Stimulated activated CD4-positive, alpha-beta T cell treated with anti-CD3 and anti-CD28 coated beads, Interleukin-4, amount 100 ng/mL, for 4 hours (primary cell): ENCODE data around the gene NEDD9.

Source experiments
- DNase-seq, 2 experiments: peaks; one replicate each; pipeline ENCODE4 v3.0.0-alpha.2; 2020

NEDD9 gene

GRCh38 chr6:11232193-11232769 lies at the start of gene NEDD9:
TSS of gene NEDD9 (minus strand) at chr6:11232668. CDS start at chr6:11232515, 153 bp downstream.
- peak; percentile 88 to 96 for DNase-seq

- DNase-seq: no peak
These were observed 49.8 kb upstream of the NEDD9 start for GRCh38 chr6:11282245-11282644.

GRCh38 chr6:11280394-11280793 lies 47.9 kb upstream of the NEDD9 start:
- DNase-seq: no peak

GRCh38 chr6:11279284-11279689 lies 46.8 kb upstream of the NEDD9 start:
- no peak for DNase-seq

- no peak for DNase-seq
These were observed 45.7 kb upstream of the NEDD9 start for GRCh38 chr6:11278207-11278559.

DNA sequence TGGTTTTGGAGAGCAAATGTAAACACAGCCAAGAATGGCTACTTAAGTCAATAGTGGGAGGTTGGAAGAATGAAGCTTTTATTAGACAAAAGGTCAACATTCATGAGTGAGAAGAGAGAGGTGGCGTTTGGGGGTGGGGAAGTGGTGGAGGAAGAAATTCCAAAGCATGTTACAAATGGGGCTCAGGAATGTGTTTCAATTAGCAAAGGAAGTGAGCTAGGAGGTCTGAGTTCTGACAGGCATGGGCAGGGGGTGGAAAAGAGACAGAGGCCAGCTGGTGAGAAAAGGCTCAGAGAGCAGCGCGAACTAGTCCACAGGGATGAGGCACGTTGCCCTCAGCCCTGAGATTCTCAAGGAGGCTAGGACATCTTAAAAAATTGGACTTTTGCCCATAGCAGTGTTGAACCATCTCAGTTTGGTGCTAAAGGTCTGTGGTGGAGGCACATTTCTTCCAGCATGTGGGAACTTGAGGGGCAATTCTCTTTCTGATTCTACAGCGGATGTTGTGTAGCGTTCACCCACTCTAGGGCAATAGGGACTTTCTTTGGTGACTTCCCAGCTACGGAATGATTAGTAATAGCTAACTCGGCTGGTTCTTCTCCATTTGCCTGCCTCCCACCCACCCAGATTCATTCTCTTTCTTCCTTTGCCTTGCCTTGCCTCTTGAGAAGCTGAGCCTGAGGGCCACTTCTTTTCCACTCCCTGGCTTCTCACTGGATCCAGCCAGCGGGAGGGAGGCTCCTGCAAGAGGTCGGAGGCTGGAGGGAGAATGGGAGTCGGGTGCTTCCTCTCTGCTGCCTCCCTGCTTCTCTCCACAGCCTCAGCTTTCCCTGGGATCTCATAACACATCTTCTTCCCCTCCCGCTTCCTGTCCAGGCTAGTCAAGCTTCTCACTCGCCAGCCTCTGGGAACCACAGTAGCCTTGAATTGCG lies 45.1 kb upstream of the NEDD9 start:
- no peak for DNase-seq

DNA sequence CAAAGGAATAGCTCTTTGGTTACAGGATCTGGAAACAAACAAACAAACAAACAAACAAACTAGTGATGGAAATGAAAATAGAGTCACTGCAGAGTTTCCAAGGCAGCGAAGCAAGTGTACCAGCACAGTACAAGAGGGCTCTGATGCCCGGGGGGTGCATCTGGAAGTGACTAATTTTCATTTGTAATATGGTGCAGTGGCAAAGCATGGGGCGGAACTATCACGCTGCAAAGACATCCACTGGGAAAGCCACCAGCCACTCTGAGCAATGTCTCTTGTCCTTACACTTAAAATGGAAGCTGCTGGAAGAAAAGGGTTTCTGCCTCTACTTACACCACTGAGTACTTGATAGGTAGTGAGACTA lies 44.4 kb upstream of the NEDD9 start:
- no peak for DNase-seq

DNA sequence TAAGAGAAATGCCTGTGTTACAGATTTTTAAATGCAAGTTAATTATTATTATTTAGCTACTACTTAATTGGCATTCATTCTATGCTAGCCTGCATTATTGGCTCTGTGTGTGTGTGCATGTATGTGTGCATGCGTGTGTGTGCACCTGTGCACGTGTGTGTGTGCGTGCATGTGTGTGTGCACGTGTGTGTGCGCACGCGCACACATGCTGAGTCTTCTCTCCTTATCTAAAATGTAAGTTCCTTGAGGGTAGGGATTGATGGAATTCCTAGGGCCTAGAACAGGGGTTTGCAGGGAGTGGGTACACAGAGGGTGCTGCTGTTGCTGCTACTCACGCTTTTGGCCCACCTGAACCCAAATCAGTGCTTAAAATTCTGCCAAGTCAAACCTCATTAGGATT lies 43.8 kb upstream of the NEDD9 start:
- DNase-seq: no peak

DNA sequence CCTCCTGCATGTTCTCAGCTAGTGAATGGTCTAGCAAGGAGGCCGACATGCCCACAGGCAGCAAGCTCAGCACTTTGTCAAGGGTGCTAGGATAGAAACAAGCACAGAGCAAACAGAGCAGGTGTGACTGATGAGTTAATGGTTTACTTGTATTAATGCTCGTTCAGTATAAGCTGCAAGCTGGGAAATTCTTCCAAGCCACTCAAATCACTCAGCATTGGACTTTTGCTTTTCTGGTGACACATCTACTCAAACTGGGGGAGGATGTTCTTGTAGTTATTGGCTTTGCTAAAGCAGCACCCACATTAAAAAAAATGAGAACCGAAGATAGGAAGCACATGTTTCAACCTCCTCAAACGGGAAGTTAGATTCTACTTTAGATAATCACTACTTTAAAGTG lies 43.1 kb upstream of the NEDD9 start:
- DNase-seq: no peak

GRCh38 chr6:11273406-11274065 lies 41.1 kb upstream of the NEDD9 start:
- DNase-seq: no peak

DNA sequence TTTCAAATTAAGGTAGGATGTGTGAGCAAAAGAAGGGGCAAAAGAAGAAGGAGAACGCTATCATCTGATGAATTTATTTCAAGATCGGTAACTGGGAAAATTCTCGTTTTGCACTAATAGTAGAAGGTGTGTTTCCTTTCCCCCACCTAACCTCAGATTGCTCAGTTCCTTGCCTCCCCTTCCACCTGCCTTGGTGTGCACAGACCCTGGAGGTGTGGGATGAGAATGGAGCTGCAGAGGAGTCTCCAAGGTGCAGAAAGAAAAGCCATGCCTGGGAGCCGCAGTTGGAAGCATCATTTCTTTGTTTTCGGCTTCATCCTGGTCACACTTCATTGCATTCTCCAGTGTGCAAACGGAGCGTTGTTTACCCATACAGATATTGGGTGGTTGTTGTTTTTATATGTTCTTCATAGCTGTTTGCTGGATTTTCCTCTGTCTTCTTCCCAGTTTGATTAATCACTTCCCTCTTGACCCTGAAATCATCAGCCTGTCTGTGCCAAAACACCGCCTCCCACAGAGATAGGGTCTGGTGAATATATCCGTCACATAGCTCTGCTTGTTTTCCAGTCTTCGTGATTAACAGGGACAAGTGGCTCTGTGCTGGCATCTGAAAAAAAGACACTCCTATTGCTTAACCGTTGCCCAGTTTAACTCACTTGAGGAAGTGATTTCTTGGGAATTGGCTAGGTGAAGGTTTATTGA lies 40.2 kb upstream of the NEDD9 start:
- DNase-seq: no peak

DNA sequence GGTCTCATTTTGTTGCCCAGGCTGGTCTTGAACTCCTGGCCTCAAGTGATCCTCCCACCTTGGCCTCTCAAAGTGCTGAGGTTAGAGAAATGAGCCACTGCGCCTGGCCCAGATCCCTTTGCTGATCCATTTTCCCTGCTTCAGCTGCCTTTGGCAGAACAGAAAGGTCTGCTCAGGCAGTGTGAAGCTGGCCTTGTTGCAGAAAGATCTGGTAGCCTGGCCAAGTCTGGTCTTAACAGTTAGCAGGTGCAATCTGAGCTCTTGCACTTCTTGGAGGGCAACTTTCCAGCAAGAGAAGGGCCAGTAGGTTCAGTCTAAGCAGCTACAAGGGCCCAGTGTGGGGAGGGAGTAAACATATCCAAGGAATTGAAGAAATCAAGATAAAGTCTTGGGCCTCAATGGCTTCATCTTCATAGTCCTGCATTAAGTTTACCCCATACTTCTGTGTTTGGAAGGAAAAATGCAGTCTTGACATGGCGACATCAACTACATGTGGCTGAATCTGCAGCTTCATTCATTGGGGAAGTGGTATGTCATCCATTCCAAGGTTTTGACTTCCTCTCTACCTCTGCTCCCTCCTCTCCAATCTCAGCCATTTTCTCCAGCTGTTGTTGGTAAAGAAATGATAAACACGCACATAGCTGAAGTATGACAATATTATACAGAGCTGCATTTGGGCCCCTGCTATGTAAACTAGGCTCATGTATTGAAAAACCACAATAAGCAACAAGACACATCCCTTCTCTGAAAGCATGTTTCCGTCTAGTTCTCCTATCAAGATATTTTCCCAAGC lies 39.0 kb upstream of the NEDD9 start:
- DNase-seq: no peak

GRCh38 chr6:11270030-11271027 lies 37.9 kb upstream of the NEDD9 start:
- no peak for DNase-seq

DNA sequence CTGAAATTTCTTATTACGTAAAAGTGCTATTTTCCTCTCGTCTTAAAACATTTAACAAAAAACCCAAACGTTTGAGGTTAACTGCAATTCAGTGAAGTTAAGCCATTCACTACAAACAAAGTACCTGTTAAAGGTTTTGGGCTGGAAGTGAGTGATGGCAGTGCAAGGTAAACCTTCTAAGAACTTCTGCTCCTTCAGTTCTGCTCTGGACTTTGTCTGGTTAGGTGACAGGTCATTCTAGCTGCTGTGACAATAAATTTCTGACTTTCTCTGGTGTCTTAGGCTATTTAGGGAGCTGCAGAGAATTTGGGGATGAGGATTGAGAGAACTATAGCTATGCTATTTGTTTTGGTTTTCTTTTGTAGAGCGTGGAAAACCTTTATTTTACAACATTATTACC lies 36.5 kb upstream of the NEDD9 start:
- no peak for DNase-seq

- DNase-seq: no peak
These were observed 34.5 kb upstream of the NEDD9 start for GRCh38 chr6:11266926-11267325.

DNA sequence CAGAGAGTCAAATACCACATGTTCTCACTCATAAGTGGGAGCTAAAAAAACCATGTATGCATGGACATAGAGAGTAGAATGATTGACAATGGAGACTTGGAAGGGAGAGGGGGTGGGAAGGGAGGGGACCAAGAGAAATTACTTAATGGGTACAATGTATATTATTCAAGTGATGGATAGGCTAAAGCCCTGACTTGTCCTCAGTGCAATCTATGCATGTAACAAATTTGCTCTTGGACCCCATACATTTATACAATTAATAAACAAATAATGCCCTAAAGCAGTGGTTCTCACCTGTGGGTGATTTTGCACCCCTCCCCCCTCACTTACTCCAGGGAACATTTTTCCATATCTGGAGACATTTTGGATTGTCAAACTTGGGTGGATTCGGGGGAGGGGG lies 33.5 kb upstream of the NEDD9 start:
- no peak for DNase-seq

DNA sequence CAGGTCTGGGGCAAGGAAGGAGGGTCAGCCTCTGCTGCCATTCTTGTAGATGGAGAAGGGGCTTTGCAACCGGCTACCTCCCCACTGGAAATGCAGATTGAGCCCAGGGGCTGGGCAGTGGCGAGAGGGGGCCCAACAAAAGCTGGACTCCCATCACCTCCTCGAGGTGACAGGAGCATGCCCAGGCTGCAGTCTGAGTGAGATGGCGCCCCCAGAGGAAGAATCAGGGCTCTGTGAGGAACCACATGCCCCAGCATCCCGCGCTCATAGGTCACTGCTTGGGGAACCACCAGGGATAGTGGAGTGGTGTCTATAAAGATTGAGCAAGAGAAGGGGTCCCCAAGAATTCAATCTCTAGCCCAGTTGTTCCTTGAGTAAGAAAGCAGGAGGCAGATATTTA lies 31.6 kb upstream of the NEDD9 start:
- no peak for DNase-seq

- DNase-seq: no peak
These were observed 30.9 kb upstream of the NEDD9 start for GRCh38 chr6:11263291-11263775.

GRCh38 chr6:11262242-11262641 lies 29.8 kb upstream of the NEDD9 start:
- no peak for DNase-seq

GRCh38 chr6:11260249-11261038 lies 28.0 kb upstream of the NEDD9 start:
- no peak for DNase-seq
